IMR-90 (cell line): Measurements from ENCODE around the gene SIRPG. TPM values are rescaled to one million over a fixed set of nuclear protein-coding genes. Genes with fewer than 3 reads are reported as not detected.

Experiments
- ATAC-seq: fragments of 200-7000 bp; cut with Tn5 transposase; 2 replicates; pipeline ENCODE4 v1.9.1; 2020; ENCODE audit warnings: low read depth, mild to moderate bottlenecking, moderate library complexity
- BruUV-seq: library from RNA; stranded (reverse); fragments of 400-500 nt; replicated peaks from 2 replicates; lab custom pipeline; 2021; lab: Mats Ljungman, UMichigan
- CTCF ChIA-PET: fragments of 300-600 bp; formaldehyde crosslinking; extraction: SDS; loops from one replicate; lab custom pipeline; 2021; ENCODE audit warnings: antibody characterized with exemption; lab: Yijun Ruan, JAX
- POLR2A ChIA-PET: fragments of 300-600 bp; sonication (Branson Sonifier 250); formaldehyde crosslinking; loops from one replicate; lab custom pipeline; 2022; ENCODE audit warnings: antibody characterized with exemption; ENCODE audit not compliant: unreplicated experiment; lab: Charles Lee
- DNase-seq: peaks from one replicate; pipeline ENCODE4 v3.0.0; 2013
- H2AFZ ChIP-seq: replicated peaks from 2 replicates; pipeline ENCODE3; 2013; ENCODE audit warnings: low read length, mild to moderate bottlenecking; ENCODE audit not compliant: poor library complexity
- H2AK5ac ChIP-seq: 2 replicates; pipeline ENCODE4 v1.6.1; 2013; ENCODE audit warnings: low read depth, low read length, inconsistent platforms
- H2AK9ac ChIP-seq: replicated peaks from 2 replicates; pipeline ENCODE3; 2013; ENCODE audit warnings: mild to moderate bottlenecking, low read depth, low read length, moderate library complexity; ENCODE audit not compliant: poor library complexity
- H2BK120ac ChIP-seq: 2 replicates; pipeline ENCODE4 v1.6.1; 2013; ENCODE audit warnings: low read depth, low read length, inconsistent platforms
- H2BK15ac ChIP-seq: 3 replicates; pipeline ENCODE4 v1.6.1; 2013; ENCODE audit warnings: low read depth, low read length, inconsistent platforms
- H2BK20ac ChIP-seq: 2 replicates; pipeline ENCODE4 v1.6.1; 2013; ENCODE audit warnings: low read depth, mild to moderate bottlenecking, inconsistent platforms, low read length, moderate library complexity
- H2BK5ac ChIP-seq: 2 replicates; pipeline ENCODE4 v1.6.1; 2013; ENCODE audit warnings: mild to moderate bottlenecking, low read depth, low read length, inconsistent platforms; ENCODE audit not compliant: poor library complexity, severe bottlenecking
- H3K14ac ChIP-seq: replicated peaks from 2 replicates; pipeline ENCODE4 v1.6.1; 2013; ENCODE audit warnings: low read depth, low read length, inconsistent platforms
- H3K18ac ChIP-seq: 2 replicates; pipeline ENCODE4 v1.6.1; 2013; ENCODE audit warnings: low read depth, low read length, control low read depth
- H3K23ac ChIP-seq: 2 replicates; pipeline ENCODE4 v1.6.1; 2013; ENCODE audit warnings: low read depth, low read length, inconsistent platforms
- H3K27ac ChIP-seq: 2 replicates; pipeline ENCODE4 v1.5.1; 2013; ENCODE audit warnings: mild to moderate bottlenecking, control low read depth, low read length; ENCODE audit not compliant: insufficient read depth
- H3K27me3 ChIP-seq: 2 replicates; pipeline ENCODE4 v1.6.1; 2013; ENCODE audit warnings: low read length; ENCODE audit not compliant: control insufficient read depth, insufficient read depth
- H3K36me3 ChIP-seq: 2 replicates; pipeline ENCODE4 v1.6.1; 2013; ENCODE audit warnings: low read length, mixed read lengths; ENCODE audit not compliant: control insufficient read depth, insufficient read depth
- H3K4ac ChIP-seq: 2 replicates; pipeline ENCODE4 v1.6.1; 2013; ENCODE audit warnings: low read depth, low read length, inconsistent platforms
- H3K4me1 ChIP-seq: 2 replicates; pipeline ENCODE4 v1.6.1; 2013; ENCODE audit warnings: low read length, mixed read lengths; ENCODE audit not compliant: control insufficient read depth, insufficient read depth
- H3K4me2 ChIP-seq: 2 replicates; pipeline ENCODE4 v1.6.1; 2013; ENCODE audit warnings: low read depth, mild to moderate bottlenecking, control low read depth, low read length, moderate library complexity
- H3K4me3 ChIP-seq: 2 replicates; pipeline ENCODE4 v1.5.1; 2013; ENCODE audit warnings: low read depth, mild to moderate bottlenecking, control low read depth, low read length, moderate library complexity; ENCODE audit not compliant: insufficient read depth
- H3K56ac ChIP-seq: 2 replicates; pipeline ENCODE4 v1.6.1; 2013; ENCODE audit warnings: low read length, inconsistent platforms; ENCODE audit not compliant: insufficient read depth; ENCODE audit errors: extremely low read depth
- H3K79me1 ChIP-seq, 2 experiments: 2 replicates each; pipeline ENCODE4 v1.6.1; 2013; ENCODE audit warnings: low read length in 2 of 2, inconsistent platforms in 1 of 2, low read depth in 1 of 2
- H3K9ac ChIP-seq: 2 replicates; pipeline ENCODE4 v1.6.1; 2013; ENCODE audit warnings: low read depth, low read length, control low read depth
- H3K9me1 ChIP-seq: 2 replicates; pipeline ENCODE4 v1.6.1; 2013; ENCODE audit warnings: low read length, inconsistent platforms; ENCODE audit not compliant: insufficient read depth
- H3K9me3 ChIP-seq: 2 replicates; pipeline ENCODE4 v1.6.1; 2013; ENCODE audit warnings: low read length; ENCODE audit not compliant: control insufficient read depth, insufficient read depth
- H4K20me1 ChIP-seq: 2 replicates; pipeline ENCODE4 v1.6.1; 2013; ENCODE audit warnings: low read length, inconsistent platforms; ENCODE audit not compliant: insufficient read depth
- H4K5ac ChIP-seq: 2 replicates; pipeline ENCODE4 v1.6.1; 2013; ENCODE audit warnings: mild to moderate bottlenecking, low read depth, low read length, control low read depth
- H4K8ac ChIP-seq, 2 experiments: 2 replicates each; pipeline ENCODE4 v1.6.1; 2013; ENCODE audit warnings: low read depth in 2 of 2, low read length in 2 of 2, control low read depth in 1 of 2, inconsistent platforms in 1 of 2
- H4K91ac ChIP-seq: 2 replicates; pipeline ENCODE4 v1.6.1; 2013; ENCODE audit warnings: low read depth, low read length, inconsistent platforms; ENCODE audit not compliant: insufficient read depth
- BHLHE40 ChIP-seq: fragments of 150-350 bp; IDR thresholded peaks from 2 replicates; pipeline ENCODE4 v1.6.1; 2016; ENCODE audit warnings: mild to moderate bottlenecking, low read depth, low read length
- CEBPB ChIP-seq: IDR thresholded peaks from 2 replicates; pipeline ENCODE4 v1.6.1; 2012; ENCODE audit warnings: low read depth, low read length, improper control_type of control experiment
- CHD1 ChIP-seq: IDR thresholded peaks from 2 replicates; pipeline ENCODE4 v1.6.1; 2012; ENCODE audit warnings: low read depth, low read length, improper control_type of control experiment
- FOS ChIP-seq: fragments of 150-350 bp; IDR thresholded peaks from 2 replicates; pipeline ENCODE4 v1.6.1; 2016; ENCODE audit warnings: low read depth, low read length
- MAFK ChIP-seq: IDR thresholded peaks from 2 replicates; pipeline ENCODE4 v1.6.1; 2012; ENCODE audit warnings: low read depth, low read length, improper control_type of control experiment
- MAZ ChIP-seq: IDR thresholded peaks from 2 replicates; pipeline ENCODE4 v1.6.1; 2012; ENCODE audit warnings: low read depth, mild to moderate bottlenecking, low read length, improper control_type of control experiment, moderate library complexity, borderline replicate concordance
- MXI1 ChIP-seq: IDR thresholded peaks from 2 replicates; pipeline ENCODE4 v1.6.1; 2012; ENCODE audit warnings: low read depth, mild to moderate bottlenecking, low read length, moderate library complexity, borderline replicate concordance
- NFE2L2 ChIP-seq: fragments of 150-350 bp; IDR thresholded peaks from 2 replicates; pipeline ENCODE4 v1.6.1; 2016; ENCODE audit warnings: low read depth, mild to moderate bottlenecking, low read length
- POLR2A ChIP-seq: IDR thresholded peaks from 2 replicates; pipeline ENCODE4 v1.6.1; 2012; ENCODE audit warnings: mild to moderate bottlenecking, low read depth, low read length
- RAD21 ChIP-seq: IDR thresholded peaks from 2 replicates; pipeline ENCODE4 v1.6.1; 2012; ENCODE audit warnings: low read length, improper control_type of control experiment
- RCOR1 ChIP-seq: IDR thresholded peaks from 2 replicates; pipeline ENCODE4 v1.6.1; 2012; ENCODE audit warnings: mild to moderate bottlenecking, low read length, improper control_type of control experiment; ENCODE audit not compliant: insufficient replicate concordance
- RFX5 ChIP-seq: IDR thresholded peaks from 2 replicates; pipeline ENCODE4 v1.8.0; 2012; ENCODE audit warnings: low read depth, mild to moderate bottlenecking, low read length, moderate library complexity
- SMC3 ChIP-seq: fragments of 150-350 bp; IDR thresholded peaks from 2 replicates; pipeline ENCODE4 v1.6.1; 2016; ENCODE audit warnings: low read depth, mild to moderate bottlenecking, antibody characterized with exemption, low read length, moderate library complexity
- WGBS, 2 experiments: methylation state at CpG; one replicate each; pipeline versions ENCODE4 v1.1.5 to v1.1.7; 2013; ENCODE audit warnings: missing lambda C conversion rate in 2 of 2; ENCODE audit not compliant: insufficient read length in 1 of 2; ENCODE audit errors: extremely low coverage in 2 of 2; 5-methylcytosine and 5-hydroxymethylcytosine counted together
- dilution Hi-C: fragments of 300-500 bp; cut with HindIII; formaldehyde crosslinking; loops from one replicate; pipeline ENCODE4 v1.14.3; 2018; ENCODE audit warnings: low sequenced_read_pairs; ENCODE audit not compliant: unreplicated experiment
- in situ Hi-C: fragments of 300-500 bp; cut with MboI; formaldehyde crosslinking; loops from 3 replicates; pipeline ENCODE4 v1.14.3; 2019; ENCODE audit warnings: low sequenced_read_pairs, inconsistent platforms, mixed read lengths
- intact Hi-C: fragments of 100-400 bp; cut with micrococcal nuclease; formaldehyde crosslinking; loops from 2 replicates; pipeline ENCODE4 v1.10.0; 2022
- polyA plus RNA-seq, 3 experiments: library from polyadenylated mRNA; depleted of rRNA; stranded (reverse); fragments of >200 nt; gene quantifications; 2 replicates each; pipeline ENCODE4 v1.2.3, GENCODE V29; 2012; ENCODE audit warnings: low replicate concordance in 1 of 3
- total RNA-seq: library from RNA; depleted of rRNA; stranded (reverse); fragments of >200 nt; gene quantifications from 2 replicates; pipeline ENCODE4 v1.2.3, GENCODE V29; 2012
- TF ChIP-seq, protein P1 (sequence below): fragments of 150-350 bp; IDR thresholded peaks from 2 replicates; pipeline ENCODE4 v1.6.1; 2016; ENCODE audit warnings: low read depth, mild to moderate bottlenecking, low read length, moderate library complexity, borderline replicate concordance
- TF ChIP-seq, protein P2 (sequence below): conservative IDR thresholded peaks from 2 replicates; pipeline ENCODE4 v1.5.1; 2012; ENCODE audit warnings: mild to moderate bottlenecking, low read depth, low read length, improper control_type of control experiment
- TF ChIP-seq, protein P3 (sequence below): fragments of 150-350 bp; IDR thresholded peaks from 2 replicates; pipeline ENCODE4 v1.6.1; 2017; ENCODE audit warnings: mild to moderate bottlenecking, antibody characterized with exemption, low read length, low read depth

The SIRPG gene
- total and polyA plus RNA-seq, 2 of the 4 experiments (the other 2 are of a cell fraction): not detected

DNA sequence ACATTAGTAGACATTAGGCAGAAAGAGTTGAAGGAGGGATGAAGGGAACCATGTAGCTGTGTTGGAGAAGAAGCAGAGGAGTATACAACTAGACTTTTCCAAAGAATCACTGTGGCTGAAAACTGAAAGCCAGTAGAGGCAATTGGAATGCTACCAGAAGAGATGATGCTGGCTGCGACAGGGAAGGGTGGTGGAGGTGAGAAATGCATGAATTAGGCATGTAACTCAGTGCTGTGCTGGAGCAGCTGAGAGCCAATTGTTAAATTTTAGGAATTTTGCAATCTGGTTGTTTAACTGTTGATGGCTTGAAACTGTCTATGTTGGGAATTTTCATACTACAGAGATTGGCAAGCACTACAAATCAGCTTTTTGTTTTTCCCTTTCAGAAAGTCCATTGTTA is 35.8 kb upstream of the SIRPG start:
- Histone ChIP-seq H3K4me2 (no peak overlapping the region), H3K4me3 (no peak overlapping the region), H3K4ac (no peak overlapping the region), H4K20me1 (no peaks in the 10 kb centered on the region), H4K91ac (no peak overlapping the region), H3K18ac (no peak overlapping the region), H3K4me1 (no peaks in the 10 kb centered on the region), H2AFZ (no peak overlapping the region), H3K36me3 (no peaks in the 10 kb centered on the region), H2AK5ac (no peak overlapping the region), H3K27me3 (peaks cover 2% of the 10 kb centered on the region; the same call in 1 of the 2 replicates), H3K9me3 (no peaks in the 10 kb centered on the region), H3K27ac (no peak overlapping the region), H3K14ac (no peak overlapping the region), H4K8ac (no peak overlapping the region), H3K79me1 (no peaks in the 10 kb centered on the region), H4K5ac (no peak overlapping the region), H2BK5ac (no peak overlapping the region), H2BK120ac (no peak overlapping the region), H3K56ac (no peak overlapping the region), H2BK15ac (no peak overlapping the region), H2AK9ac (no peak overlapping the region), H2BK20ac (no peak overlapping the region), H3K9me1 (no peaks in the 10 kb centered on the region), H3K9ac (no peak overlapping the region), H3K23ac (no peak overlapping the region)
- TF ChIP-seq MXI1: no peak
- no peak for TF ChIP-seq MAZ
- no peak for TF ChIP-seq MAFK
- no peak for TF ChIP-seq FOS
- no peak for TF ChIP-seq CHD1
- TF ChIP-seq, protein P1, sequence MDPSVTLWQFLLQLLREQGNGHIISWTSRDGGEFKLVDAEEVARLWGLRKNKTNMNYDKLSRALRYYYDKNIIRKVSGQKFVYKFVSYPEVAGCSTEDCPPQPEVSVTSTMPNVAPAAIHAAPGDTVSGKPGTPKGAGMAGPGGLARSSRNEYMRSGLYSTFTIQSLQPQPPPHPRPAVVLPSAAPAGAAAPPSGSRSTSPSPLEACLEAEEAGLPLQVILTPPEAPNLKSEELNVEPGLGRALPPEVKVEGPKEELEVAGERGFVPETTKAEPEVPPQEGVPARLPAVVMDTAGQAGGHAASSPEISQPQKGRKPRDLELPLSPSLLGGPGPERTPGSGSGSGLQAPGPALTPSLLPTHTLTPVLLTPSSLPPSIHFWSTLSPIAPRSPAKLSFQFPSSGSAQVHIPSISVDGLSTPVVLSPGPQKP: no peak
- TF ChIP-seq CEBPB: no peak
- TF ChIP-seq, protein P2, sequence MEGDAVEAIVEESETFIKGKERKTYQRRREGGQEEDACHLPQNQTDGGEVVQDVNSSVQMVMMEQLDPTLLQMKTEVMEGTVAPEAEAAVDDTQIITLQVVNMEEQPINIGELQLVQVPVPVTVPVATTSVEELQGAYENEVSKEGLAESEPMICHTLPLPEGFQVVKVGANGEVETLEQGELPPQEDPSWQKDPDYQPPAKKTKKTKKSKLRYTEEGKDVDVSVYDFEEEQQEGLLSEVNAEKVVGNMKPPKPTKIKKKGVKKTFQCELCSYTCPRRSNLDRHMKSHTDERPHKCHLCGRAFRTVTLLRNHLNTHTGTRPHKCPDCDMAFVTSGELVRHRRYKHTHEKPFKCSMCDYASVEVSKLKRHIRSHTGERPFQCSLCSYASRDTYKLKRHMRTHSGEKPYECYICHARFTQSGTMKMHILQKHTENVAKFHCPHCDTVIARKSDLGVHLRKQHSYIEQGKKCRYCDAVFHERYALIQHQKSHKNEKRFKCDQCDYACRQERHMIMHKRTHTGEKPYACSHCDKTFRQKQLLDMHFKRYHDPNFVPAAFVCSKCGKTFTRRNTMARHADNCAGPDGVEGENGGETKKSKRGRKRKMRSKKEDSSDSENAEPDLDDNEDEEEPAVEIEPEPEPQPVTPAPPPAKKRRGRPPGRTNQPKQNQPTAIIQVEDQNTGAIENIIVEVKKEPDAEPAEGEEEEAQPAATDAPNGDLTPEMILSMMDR: no peak
- TF ChIP-seq RCOR1: no peak
- no peak for TF ChIP-seq RAD21
- TF ChIP-seq SMC3: no peak
- no peak for TF ChIP-seq BHLHE40
- TF ChIP-seq, protein P3, sequence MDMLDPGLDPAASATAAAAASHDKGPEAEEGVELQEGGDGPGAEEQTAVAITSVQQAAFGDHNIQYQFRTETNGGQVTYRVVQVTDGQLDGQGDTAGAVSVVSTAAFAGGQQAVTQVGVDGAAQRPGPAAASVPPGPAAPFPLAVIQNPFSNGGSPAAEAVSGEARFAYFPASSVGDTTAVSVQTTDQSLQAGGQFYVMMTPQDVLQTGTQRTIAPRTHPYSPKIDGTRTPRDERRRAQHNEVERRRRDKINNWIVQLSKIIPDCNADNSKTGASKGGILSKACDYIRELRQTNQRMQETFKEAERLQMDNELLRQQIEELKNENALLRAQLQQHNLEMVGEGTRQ: no peak
- TF ChIP-seq RFX5: no peak
- TF ChIP-seq NFE2L2: no peak
- no peak for TF ChIP-seq POLR2A
- dilution Hi-C loops: no loop called here
- BruUV-seq: no TSS peak
- intact Hi-C loops: no loop called here
- whole genome bisulfite sequencing, 2 experiments: 0% methylated on average over 1 of the region's 1 CpG; no CpG with 5 or more reads in 1 of the 2 experiments
- ChIA-PET POLR2A (no interaction called here), CTCF (no interaction called here)
- no peak for ATAC-seq
- no peak for DNase-seq
- in situ Hi-C loops: no loop called here
